Epithelial cell of proximal tubule (primary cell): ENCODE results near the gene ING5. TPM values are rescaled to one million over a fixed set of nuclear protein-coding genes. Genes with fewer than 3 reads are reported as not detected.

Source experiments
- DNase-seq: peaks from one replicate; pipeline ENCODE4 v3.0.0-alpha.2; 2011; ENCODE audit warnings: low read depth
- H3K4me3 ChIP-seq: 2 replicates; pipeline ENCODE4 v1.5.1; 2011; ENCODE audit warnings: low read depth, mild to moderate bottlenecking, low read length
- total RNA-seq: library from RNA; depleted of rRNA; stranded (reverse); fragments of >200 nt; gene quantifications from 2 replicates; pipeline ENCODE4 v1.2.3, GENCODE V29; 2015
- TF ChIP-seq, protein P1 (sequence below): conservative IDR thresholded peaks from 2 replicates; pipeline ENCODE4 v1.5.1; 2012; ENCODE audit warnings: low read depth, mild to moderate bottlenecking, low read length

Gene ING5
- total RNA-seq, 1 donor from 2014 or later = 10.4 TPM

DNA sequence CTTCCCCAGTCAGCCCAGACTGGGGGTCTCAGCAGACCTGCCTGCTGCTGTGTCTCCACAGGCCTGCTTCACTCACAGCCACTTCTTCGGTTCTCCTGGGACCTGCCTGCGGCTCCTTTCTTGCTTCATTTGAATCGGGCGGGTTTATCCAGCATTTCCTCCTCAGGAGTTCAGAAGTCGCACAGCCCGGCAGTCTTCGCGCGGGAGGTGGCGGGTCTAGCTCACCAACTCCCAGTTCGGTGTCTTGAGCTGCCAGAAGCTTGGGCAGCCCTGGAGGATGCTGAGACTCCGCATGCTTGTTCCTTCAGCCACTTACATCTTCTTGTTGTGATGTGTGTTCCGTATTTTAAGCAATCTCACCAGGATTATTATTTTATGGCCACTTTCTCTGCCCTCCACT is 43.4 kb downstream of the ING5 start:
- no peak overlapping the region for H3K4me3 ChIP-seq
- TF ChIP-seq, protein P1, sequence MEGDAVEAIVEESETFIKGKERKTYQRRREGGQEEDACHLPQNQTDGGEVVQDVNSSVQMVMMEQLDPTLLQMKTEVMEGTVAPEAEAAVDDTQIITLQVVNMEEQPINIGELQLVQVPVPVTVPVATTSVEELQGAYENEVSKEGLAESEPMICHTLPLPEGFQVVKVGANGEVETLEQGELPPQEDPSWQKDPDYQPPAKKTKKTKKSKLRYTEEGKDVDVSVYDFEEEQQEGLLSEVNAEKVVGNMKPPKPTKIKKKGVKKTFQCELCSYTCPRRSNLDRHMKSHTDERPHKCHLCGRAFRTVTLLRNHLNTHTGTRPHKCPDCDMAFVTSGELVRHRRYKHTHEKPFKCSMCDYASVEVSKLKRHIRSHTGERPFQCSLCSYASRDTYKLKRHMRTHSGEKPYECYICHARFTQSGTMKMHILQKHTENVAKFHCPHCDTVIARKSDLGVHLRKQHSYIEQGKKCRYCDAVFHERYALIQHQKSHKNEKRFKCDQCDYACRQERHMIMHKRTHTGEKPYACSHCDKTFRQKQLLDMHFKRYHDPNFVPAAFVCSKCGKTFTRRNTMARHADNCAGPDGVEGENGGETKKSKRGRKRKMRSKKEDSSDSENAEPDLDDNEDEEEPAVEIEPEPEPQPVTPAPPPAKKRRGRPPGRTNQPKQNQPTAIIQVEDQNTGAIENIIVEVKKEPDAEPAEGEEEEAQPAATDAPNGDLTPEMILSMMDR = no peak
- no peak for DNase-seq

DNA sequence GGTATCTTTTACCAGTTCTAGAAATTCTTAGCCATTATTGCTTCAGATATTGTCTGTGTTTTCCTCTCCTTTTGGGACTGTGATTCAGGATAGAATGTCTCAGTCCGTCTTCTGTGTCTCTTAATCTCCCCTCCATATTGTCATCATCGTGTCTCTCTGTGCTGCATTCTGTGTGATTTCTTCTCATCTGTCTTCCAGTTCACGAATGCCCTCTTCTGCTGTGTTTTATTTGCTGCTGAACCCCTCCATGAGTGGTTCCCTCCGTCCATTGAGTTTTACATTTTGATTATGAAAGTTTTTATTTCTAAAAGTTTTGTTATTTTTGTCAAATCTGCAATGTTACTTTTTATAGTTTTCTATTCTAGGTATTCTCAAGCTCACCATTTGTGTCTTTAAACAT is 44.2 kb downstream of the ING5 start:
- no peak for DNase-seq
- no peak overlapping the region for H3K4me3 ChIP-seq
- TF ChIP-seq, protein P1 = no peak

DNA sequence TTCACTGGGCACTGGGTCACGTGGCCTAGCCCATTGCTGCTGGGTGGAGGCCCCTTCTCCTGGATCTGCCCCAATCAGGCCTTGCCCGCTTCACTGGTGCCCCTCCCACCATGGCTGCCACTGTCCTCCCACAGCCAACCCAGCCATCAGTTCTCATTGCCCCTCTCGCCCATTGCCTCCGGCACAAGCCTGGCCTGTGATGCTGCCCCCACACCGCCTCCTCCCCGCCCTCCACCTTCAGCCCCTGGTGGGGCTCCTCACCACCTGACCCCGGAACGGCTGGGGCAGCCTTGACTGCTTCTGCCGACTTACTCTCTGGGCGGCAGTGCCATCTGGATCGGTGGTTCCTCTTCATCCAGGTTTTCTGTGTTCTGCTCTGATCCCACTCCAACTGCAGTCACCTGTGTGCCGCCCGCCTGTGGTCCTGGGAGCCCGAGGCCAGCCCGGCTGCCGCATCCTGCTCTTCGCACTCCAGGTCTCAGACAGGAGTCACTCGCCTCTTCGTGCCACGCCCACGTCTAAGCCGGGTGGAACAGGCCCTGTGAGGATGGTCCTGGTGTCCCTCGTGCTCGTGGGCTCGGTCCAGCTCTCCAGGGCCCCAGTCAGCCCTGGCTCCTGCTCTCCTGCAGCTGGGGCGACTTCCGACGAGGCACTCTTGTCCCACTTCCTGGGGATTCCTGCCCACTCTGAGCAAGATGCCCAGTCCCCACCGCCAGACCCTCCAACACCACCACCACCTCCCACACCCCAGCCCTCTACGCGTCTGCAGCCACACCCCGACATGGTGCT is 46.8 kb downstream of the ING5 start:
- TF ChIP-seq, protein P1 = no peak
- DNase-seq = no peak
- no peak overlapping the region for H3K4me3 ChIP-seq

GRCh38 chr2:241750076-241750840 is 48.4 kb downstream of the ING5 start:
- no peak overlapping the region for H3K4me3 ChIP-seq
- DNase-seq = no peak
- TF ChIP-seq, protein P1 = no peak

DNA sequence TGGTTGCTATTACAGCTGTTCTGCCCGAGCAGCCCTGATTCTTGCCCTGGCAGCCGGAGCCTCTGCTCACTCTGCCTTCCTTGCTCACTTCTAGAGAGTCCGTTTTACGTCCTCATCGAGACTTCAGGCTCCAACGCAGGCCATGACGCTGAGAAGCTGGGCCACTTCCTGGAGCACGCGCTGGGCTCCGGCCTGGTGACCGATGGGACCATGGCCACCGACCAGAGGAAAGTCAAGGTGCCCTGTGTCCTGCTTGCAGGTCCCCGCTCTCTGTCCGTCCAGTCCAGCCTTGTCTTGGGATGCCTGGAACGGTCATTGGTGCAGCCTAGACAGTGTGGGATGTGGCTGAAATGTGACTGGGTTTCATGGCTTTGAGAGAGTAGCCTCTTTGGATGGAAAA is 49.3 kb downstream of the ING5 start:
- no peak for DNase-seq
- no peak overlapping the region for H3K4me3 ChIP-seq
- TF ChIP-seq, protein P1 = no peak

DNA sequence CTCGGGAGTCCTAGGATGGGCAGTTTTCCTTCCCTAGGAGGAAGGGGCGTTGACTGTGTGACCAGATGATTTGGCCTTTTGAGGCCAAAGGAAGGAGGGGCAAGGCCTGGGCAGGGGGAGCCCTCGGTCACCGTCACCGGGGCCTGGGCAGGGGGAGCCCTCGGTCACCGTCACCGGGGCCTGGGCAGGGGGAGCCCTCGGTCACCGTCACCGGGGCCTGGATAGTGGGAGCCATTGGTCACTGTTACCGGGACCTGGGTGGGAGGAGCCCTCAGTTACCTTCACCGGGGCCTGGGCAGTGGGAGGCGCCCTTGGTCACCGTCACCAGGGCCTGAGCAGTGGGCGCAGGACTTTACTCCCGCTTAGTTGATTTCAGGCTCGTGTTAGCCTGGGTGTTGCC is 49.9 kb downstream of the ING5 start:
- DNase-seq = no peak
- H3K4me3 ChIP-seq = no peak overlapping the region
- TF ChIP-seq, protein P1 = no peak
